NCI-H446 (cell line): ENCODE measurements around the gene MYO1D.

ENCODE experiments used
- DNase-seq, 2 experiments: peaks; one replicate each; lab custom pipeline; 2025; lab: John Stamatoyannopoulos, UW

Gene MYO1D

DNA sequence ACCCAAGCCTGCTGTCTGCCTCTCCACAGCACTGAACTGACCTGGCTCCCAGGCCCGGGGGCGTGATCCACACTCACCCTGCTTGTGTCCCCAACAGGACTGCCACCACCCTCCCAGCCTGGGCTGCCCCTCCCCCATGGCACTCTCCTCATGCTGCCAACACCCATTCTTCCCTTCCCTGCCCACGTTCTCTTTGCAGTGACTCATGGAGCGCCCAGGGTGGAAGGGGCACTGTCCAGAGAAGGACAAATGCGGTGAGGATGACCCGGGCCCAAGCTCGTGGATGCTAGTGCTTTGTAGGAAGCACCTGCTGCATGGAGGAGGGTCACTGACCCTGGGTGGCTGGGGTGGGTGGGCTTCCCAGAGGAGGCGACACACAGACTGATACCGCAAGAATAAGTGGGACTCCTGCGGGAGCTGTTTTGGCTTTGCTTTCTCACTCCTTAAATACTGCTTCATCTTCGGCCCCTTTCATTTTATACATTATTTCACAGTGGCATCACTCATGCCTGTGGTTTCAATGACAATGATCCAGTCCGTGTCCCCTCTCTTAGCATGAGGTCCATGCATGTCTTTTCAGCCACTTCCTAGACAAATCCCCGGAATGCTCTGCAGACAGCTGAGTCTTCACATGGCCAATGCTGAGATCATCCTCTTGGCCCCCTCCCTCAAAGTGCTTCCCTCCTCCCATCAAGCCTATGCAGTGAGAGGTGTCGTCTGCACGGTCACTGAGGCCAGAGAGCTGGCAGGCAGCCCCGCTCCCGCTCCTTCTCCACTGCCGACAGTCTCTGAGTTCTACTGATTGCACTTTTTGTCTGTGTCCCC lies 372.5 kb downstream of the MYO1D start:
- DNase-seq: no peak

GRCh38 chr17:32503251-32504165 lies 373.4 kb downstream of the MYO1D start:
- DNase-seq: no peak

DNA sequence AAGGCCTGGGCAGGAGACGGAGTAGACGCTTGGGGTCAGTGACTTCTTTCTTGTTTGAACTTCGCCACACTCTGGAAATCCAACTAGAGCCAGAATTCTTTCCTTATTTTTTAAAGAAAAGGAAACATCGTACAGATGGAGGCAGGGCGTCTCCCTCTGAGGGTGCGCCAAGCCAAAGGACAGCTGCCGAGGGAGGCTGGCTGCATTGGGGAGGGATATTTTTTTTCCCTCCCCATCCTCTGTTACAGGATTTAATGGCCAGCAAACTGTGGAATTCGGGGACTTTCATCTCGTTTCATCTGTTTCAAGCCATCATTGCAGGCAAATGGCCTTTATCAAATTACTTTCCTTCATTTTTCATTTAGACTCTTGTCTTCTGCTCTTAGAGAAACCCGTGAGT lies 374.2 kb downstream of the MYO1D start:
- no peak for DNase-seq

GRCh38 chr17:32502013-32502412 lies 374.9 kb downstream of the MYO1D start:
- DNase-seq: no peak

GRCh38 chr17:32498391-32498790 lies 378.5 kb downstream of the MYO1D start:
- no peak for DNase-seq

DNA sequence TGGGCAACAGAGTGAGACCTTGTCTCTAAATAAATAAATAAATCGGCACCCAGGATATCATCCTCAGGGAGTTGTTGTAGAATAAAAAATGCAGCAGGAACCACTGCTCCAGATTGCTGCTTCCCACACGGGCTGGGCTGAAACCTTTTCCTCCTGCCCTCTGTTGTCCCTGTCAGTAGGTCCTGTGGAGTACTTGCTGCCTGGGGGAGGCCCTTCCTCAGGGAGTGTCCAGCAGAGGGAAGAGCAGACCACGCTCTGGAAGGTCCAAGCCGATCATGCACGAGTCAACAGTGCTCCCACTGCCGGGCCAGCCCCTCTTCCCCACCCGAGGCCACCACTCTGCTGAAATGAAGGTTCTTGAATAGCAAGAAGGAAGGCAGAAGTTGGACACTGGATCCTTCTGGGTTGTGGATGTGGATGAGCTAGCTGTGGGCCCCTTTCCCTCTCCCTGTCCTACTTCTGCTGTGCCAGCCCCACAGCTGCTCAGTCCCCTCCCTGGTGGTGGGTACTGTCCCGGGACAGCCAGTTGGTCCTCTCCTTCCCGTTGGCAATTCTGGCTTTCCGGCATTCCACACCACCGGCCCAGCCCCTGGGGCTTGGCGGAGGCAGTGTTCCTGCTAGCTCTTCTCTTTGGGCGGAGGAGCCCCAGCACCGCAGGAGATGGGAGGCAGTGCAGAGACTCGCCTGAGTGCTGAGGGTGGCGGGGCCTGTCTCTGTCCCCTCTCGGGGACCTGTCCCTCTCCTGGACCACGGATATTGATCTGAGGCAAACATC lies 379.3 kb downstream of the MYO1D start:
- no peak for DNase-seq

DNA sequence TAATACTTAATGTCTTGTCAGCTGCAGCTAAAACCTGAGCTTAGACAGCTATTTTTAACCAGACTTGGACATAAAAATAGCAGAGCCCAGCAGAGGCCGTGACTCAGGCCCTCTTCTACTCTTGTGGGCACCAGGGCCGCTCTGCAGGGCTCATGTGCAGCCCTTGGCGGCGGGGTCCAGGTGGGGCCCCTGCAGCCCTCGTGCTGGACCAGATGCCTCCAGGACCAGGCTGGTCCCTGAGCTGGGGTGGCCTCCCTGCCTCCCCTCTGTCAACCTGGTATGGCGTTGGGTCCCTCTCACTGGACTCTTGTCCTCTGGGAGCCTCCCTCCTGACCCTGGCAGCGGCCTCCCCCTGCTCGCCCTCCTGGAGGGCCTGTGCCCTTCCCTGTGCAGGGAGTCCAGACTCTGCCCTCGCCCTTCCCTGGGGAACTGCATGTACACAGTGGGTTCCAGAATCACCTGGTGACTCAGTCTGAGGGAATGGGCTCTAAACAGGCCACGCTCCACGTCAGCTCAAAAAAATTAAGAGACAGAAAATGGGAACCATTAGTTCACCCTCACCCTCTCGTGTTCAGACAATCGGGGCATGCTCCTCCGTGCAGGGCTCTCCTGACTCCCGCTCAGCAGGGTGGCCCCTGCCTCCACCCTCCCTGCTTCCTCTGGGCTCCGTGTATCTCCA lies 380.4 kb downstream of the MYO1D start:
- DNase-seq: no peak

- peak in 1 of 2 experiments; percentile 61 for DNase-seq
These were observed 381.3 kb downstream of the MYO1D start for GRCh38 chr17:32495359-32496231.

DNA sequence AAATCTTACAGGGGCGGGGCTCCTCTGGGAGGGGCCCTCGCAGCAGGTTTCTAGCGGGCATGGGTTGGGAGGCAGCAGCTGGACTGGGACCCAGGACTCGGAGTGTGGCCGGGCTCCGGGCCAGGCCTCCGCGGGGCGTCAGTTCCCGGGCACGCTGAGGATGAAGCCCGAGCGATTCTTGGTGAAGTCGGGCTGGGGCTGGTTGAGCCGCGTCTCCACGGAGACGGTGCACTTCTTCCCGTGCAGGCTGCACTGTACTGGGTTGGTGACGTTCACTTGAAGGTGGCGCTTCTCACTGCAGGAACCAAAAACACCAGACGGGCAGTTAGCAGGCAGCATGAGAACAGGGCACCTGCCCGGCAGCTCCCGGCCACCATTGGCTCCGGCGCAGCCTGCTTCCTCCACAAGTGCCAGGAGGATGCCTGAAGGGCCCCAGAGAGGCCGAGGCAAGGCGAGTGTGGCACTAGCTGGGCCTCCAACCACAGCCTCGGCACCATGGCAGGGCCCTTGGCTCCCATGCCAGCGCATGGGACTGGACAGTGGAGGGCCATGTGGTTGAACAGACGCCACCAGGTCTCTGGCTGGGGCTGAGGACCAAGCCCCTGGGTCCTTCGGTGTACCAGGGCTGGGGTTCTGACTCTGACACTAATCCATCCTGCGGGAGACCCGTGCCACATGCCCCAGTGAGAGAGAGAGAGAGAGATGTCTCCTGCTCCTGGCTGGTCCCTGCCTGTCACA lies 382.1 kb downstream of the MYO1D start:
- peak; percentile 55 to 88 for DNase-seq

DNA sequence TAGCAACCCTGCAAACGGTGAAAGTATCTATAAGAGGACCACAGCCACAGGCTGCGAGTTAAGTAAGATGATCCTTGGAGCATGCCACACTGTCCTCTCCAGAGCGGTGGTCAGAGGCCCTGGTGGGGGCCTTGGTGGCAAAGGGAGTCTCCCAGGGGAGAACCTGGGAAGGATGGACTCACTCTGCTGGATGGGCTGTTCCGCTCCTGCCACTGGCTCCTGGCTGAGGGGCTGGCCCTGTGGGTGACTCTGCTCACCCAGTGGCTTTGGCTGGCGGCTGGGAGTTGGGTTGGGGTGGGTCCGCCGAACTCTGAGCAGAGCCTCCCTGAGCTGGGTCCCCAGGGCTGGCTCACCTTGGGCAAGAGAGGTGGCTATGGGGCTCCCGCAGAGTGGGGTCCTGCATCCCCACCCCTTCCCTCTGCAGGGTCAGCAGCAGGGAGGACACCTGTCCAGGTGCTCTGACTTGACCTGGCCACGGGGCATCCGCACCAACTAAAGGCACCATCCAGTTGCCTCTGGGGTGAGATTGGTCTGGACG lies 382.9 kb downstream of the MYO1D start:
- no peak for DNase-seq

- no peak for DNase-seq
These were observed 383.4 kb downstream of the MYO1D start for GRCh38 chr17:32493571-32493970.

DNA sequence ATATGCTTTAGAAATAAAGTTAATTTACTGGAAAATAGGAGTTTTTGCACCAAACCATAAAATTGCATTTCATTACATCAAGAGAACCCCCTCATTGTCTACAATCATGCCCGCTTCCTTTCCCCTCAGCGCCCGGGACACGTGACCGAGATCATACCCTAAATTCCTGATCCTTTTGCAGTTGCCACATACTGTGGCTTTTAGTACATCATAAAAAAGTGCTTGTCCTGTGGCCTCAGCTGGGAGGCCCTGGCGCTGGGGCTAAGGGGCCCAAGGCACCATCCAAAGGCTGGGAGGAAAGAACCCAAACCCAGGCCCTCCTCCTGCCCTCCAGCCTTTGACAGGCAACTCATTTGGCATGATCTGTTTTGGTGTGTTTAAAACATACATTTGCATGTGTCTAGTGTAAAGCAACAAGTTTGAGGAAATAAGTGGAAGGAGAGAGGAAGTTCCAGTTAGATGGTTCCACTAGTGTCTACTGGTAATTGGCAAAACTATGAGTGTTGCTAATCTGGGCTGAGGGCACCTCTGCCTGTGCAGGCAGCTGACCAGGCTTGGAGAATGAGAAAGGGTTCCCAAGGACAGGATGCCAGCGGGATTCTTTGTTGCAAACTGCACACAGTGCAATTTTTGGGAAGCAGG lies 384.2 kb downstream of the MYO1D start:
- no peak for DNase-seq

DNA sequence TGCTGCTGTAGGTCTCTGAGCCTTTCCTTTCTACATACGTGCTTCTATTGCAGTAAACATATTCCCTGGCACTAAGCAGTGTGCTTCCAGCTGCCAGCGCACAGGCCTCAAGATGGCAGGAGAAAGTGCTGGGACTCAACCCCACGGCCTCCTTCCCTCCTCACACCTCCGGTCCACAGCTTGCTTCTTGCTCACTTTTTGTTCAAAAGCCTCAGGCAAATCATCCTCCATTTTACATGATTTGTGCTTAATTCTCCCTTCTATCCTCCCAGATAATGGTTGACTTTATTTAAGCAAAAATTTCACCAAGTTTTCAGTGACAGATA lies 384.7 kb downstream of the MYO1D start:
- DNase-seq: peak in 1 of 2 experiments; percentile 22

- DNase-seq: no peak
These were observed 385.3 kb downstream of the MYO1D start for GRCh38 chr17:32491371-32492263.

GRCh38 chr17:32490101-32490482 lies 386.8 kb downstream of the MYO1D start:
- DNase-seq: peak in 1 of 2 experiments; percentile 50

GRCh38 chr17:32489320-32490100 lies 387.4 kb downstream of the MYO1D start:
- DNase-seq: no peak

GRCh38 chr17:32488604-32489180 lies 388.2 kb downstream of the MYO1D start:
- DNase-seq: no peak
